Kidney (tissue), 14 donors: ENCODE data around the gene KIAA0825. TPM values are rescaled to one million over a fixed set of nuclear protein-coding genes. Genes with fewer than 3 reads are reported as not detected.

ENCODE experiments used
- DNase-seq, 5 donors: peaks; one replicate each; pipeline ENCODE4 v3.0.0-alpha.2; 2013 to 2020
- FAIRE-seq: peaks from 2 replicates; lab custom pipeline; 2012; peaks lifted over from hg19 to GRCh38; lab: Jason Lieb, UNC
- H3K27ac ChIP-seq, 2 donors: one replicate each; pipeline ENCODE4 v1.7.0; 2013; ENCODE audit warnings: low read depth in 2 of 2, low read length in 2 of 2, inconsistent platforms in 1 of 2
- H3K27me3 ChIP-seq: one replicate; pipeline ENCODE4 v1.7.1; 2013; ENCODE audit warnings: low read length, inconsistent platforms; ENCODE audit not compliant: control insufficient read depth, insufficient read depth
- H3K36me3 ChIP-seq, 3 donors: one replicate each; pipeline versions ENCODE4 v1.7.0 to v1.7.1; 2013; ENCODE audit warnings: low read length in 3 of 3, control low read depth in 1 of 3, inconsistent platforms in 1 of 3; ENCODE audit not compliant: insufficient read depth in 3 of 3, control insufficient read depth in 2 of 3
- H3K4me1 ChIP-seq, 3 donors: one replicate each; pipeline versions ENCODE4 v1.7.0 to v1.7.1; 2013; ENCODE audit warnings: low read length in 3 of 3, inconsistent platforms in 1 of 3, low read depth in 1 of 3; ENCODE audit not compliant: control insufficient read depth in 2 of 3, insufficient read depth in 2 of 3
- H3K4me3 ChIP-seq, 3 donors: one replicate each; pipeline versions ENCODE4 v1.7.0 to v1.8.1; 2013; ENCODE audit warnings: low read length in 3 of 3, control low read depth in 1 of 3, inconsistent platforms in 1 of 3
- H3K9ac ChIP-seq, 3 donors: one replicate each; pipeline versions ENCODE4 v1.7.0 to v1.7.1; 2013; ENCODE audit warnings: low read length in 3 of 3, control low read depth in 1 of 3, inconsistent platforms in 1 of 3
- H3K9me3 ChIP-seq, 3 donors: one replicate each; pipeline versions ENCODE4 v1.7.0 to v1.7.1; 2013; ENCODE audit warnings: low read length in 3 of 3, control low read depth in 1 of 3, inconsistent platforms in 1 of 3; ENCODE audit not compliant: control insufficient read depth in 2 of 3, insufficient read depth in 1 of 3
- intact Hi-C: fragments of 100-400 bp; cut with DNase I; formaldehyde crosslinking; loops from one replicate; pipeline ENCODE4 v1.11.1; 2022
- polyA plus RNA-seq: library from polyadenylated mRNA; stranded (reverse); fragments of 350-450 nt; fragmentation: Illumina TruSeq; extraction: RNeasy Lipid Tissue Mini Kit (QIAGEN cat#74804); gene quantifications from one replicate; pipeline ENCODE4 v1.2.3, GENCODE V29; 2014; ENCODE audit warnings: low read depth, low replicate concordance; ENCODE audit not compliant: insufficient read depth
- total RNA-seq: library from RNA; stranded (reverse); fragmentation: NEBNext Ultra II Directional; extraction: Animal tissue kit (Norgen Biotek cat#: 25700); gene quantifications from one replicate; pipeline ENCODE4 v1.2.1, GENCODE V29; 2021
- TF ChIP-seq, protein P1 (sequence below): IDR thresholded peaks from 3 replicates; pipeline ENCODE4 v1.5.1; 2012; ENCODE audit warnings: mild to moderate bottlenecking, moderate library complexity, borderline replicate concordance; ENCODE audit not compliant: insufficient read depth; ENCODE audit errors: extremely low read depth
- donor health status: control.
- donor health status: control.
- donor health status: control.
- donor health status: control.
- donor health status: control.
- donor health status: DM: yes; HTN: yes; CAD: no.
- donor health status: Normal renal cell carcinoma (clear cell type).

Gene KIAA0825
- total and polyA plus RNA-seq, 2 donors from 2014 or later, result 0.80 to 5.4 TPM

DNA sequence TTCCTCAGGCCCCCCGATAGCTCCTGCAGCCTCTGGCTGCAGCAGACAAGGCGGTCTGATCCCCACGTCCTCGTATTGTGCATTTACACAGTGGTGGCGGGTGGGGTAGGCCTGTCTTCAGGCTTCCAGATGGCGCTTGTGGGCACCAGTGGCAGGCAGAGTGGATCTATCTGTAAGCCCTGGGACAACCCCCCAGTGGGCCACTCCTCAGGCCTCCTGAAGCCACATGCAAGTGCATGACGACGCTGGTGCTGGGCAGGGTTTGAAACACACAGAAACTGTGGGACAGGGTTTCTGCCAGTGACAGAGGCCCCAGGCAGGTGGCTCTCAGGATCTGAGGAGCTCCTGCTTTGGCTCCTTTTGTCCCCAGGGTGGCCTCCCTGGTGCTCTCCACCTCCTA is 42.1 kb upstream of the KIAA0825 start:
- TF ChIP-seq, protein P1, sequence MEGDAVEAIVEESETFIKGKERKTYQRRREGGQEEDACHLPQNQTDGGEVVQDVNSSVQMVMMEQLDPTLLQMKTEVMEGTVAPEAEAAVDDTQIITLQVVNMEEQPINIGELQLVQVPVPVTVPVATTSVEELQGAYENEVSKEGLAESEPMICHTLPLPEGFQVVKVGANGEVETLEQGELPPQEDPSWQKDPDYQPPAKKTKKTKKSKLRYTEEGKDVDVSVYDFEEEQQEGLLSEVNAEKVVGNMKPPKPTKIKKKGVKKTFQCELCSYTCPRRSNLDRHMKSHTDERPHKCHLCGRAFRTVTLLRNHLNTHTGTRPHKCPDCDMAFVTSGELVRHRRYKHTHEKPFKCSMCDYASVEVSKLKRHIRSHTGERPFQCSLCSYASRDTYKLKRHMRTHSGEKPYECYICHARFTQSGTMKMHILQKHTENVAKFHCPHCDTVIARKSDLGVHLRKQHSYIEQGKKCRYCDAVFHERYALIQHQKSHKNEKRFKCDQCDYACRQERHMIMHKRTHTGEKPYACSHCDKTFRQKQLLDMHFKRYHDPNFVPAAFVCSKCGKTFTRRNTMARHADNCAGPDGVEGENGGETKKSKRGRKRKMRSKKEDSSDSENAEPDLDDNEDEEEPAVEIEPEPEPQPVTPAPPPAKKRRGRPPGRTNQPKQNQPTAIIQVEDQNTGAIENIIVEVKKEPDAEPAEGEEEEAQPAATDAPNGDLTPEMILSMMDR, result no peak
- Histone ChIP-seq H3K27me3 (no peaks in the 10 kb centered on the region), H3K36me3 (peaks cover 0 to 3% (median 0%) of the 10 kb centered on the region in 3 donors), H3K4me3 (no peak overlapping the region), H3K4me1 (no peaks in the 10 kb centered on the region), H3K9ac (no peak overlapping the region), H3K27ac (no peak overlapping the region), H3K9me3 (peaks cover 0 to 11% (median 0%) of the 10 kb centered on the region in 3 donors)
- DNase-seq (no peak), FAIRE-seq (no peak)
- intact Hi-C loops, result no loop called here

DNA sequence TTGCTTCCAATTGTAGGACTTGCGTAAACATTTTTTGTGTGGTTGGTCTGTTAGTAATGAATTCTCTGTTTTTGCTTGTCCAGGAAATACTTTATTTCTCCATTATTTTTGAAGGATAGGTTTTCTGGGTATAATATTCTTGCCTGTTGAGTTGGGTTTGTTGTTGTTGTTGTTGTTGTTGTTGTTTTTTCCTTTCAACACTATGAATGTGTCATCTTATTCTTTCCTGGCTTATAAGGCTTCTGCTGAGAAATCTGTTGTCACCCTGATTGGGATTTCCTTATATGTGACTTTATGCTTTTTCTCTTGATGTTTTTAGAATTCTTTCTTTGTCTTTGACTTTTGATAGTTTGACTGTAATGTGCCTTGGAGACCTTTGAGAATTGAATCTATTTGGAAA is 39.9 kb upstream of the KIAA0825 start:
- intact Hi-C loops, result no loop called here
- TF ChIP-seq, protein P1, result no peak
- H3K36me3 ChIP-seq, result no peaks in the 10 kb centered on the region
- H3K27me3 ChIP-seq, result no peaks in the 10 kb centered on the region
- H3K4me1 ChIP-seq, result no peaks in the 10 kb centered on the region
- no peak overlapping the region for H3K27ac ChIP-seq
- DNase-seq (no peak), FAIRE-seq (no peak)
- H3K4me3 ChIP-seq, result no peak overlapping the region
- H3K9me3 ChIP-seq, result peaks cover 0 to 17% (median 2%) of the 10 kb centered on the region in 3 donors
- no peak overlapping the region for H3K9ac ChIP-seq

DNA sequence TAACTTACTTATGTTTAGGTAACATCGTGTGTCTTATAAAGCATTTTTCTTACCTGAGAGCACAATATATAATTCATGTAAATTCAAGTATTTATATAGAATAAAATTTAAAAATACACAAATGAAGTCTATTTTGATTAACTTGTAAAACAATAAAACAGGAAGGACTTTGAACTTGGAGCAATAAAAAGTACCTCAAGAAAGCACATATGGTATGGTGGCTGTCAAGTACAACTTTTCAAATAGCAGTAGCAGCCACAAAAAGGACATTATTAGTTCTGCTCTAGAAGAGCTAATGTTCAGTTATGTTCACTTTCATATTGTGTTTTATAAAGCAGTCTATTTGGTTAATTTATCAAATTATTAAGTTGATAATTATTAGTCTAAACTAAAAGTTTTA is 31.5 kb upstream of the KIAA0825 start:
- FAIRE-seq (peak; percentile 41), DNase-seq (no peak)
- Histone ChIP-seq H3K27ac (no peak overlapping the region), H3K9ac (no peak overlapping the region), H3K9me3 (peaks cover 0 to under 1% (median 0%) of the 10 kb centered on the region in 3 donors), H3K4me3 (no peak overlapping the region), H3K27me3 (no peaks in the 10 kb centered on the region), H3K4me1 (no peaks in the 10 kb centered on the region), H3K36me3 (no peaks in the 10 kb centered on the region)
- TF ChIP-seq, protein P1, result no peak
- intact Hi-C loops, result no loop called here

DNA sequence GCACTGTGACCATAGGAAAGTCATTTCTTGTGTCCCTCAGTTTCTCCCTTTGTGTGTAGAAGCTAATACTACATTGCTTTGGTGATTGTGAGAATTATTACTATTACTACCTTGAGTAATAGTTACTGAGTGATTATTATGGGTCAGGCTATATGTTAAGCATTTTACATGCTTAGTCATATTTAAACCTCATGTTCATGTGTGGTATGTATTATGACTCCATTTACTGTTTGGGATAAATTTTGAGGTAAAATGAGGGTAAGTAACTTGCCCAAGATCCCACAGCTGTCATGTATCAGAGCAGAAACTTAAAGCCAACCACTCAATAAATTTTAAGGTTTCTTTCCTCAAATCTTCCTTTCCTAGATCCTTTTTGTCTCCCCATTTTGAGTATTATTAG is 28.4 kb upstream of the KIAA0825 start:
- Histone ChIP-seq H3K4me1 (no peaks in the 10 kb centered on the region), H3K36me3 (no peaks in the 10 kb centered on the region), H3K9me3 (no peaks in the 10 kb centered on the region), H3K27me3 (no peaks in the 10 kb centered on the region), H3K27ac (no peak overlapping the region), H3K4me3 (no peak overlapping the region), H3K9ac (no peak overlapping the region)
- no peak for DNase-seq
- intact Hi-C loops, result no loop called here
- TF ChIP-seq, protein P1, result no peak
- no peak for FAIRE-seq
